Smooth muscle cell of the brain vasculature (primary cell): ENCODE measurements around the gene SPG7.

Source experiments
- DNase-seq: peaks from one replicate; pipeline ENCODE4 v3.0.0-alpha.2; 2012; ENCODE audit warnings: low read depth, low spot score

SPG7 gene

DNA sequence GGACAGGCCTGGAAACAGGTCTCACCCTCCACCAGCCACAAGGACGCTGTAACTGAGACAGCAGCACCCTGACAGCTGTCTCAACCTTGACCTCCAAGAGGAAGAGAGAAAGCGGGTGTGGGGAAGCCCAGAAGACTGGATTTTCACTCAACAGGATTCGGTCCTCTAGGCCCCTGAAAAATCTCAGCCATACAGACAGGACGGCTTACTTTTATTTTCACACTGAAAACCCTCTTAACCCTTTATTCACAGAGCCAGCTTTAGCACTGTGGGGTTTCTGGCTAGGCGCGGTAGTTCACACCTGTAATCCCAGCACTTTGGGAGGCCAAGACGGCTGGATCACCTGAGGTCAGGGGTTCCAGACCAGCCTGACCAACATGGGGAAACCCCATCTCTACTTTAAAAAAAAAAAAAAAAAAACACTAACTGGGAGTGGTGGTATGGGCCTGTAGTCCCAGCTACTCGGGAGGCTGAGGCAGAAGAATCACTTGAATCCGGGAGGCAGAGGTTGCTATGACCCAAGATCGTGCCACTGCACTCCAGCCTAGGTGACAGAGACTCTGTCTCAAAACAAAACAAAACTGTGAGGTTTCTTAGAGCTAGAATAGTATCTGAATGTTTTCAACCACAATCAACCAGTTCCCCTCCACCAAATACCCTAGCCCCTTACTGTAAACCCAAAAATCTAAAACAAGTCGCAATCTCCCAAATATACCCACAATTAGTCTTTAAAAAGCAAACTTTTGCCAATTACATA, 23.1 kb upstream of the SPG7 start:
- DNase-seq = no peak

DNA sequence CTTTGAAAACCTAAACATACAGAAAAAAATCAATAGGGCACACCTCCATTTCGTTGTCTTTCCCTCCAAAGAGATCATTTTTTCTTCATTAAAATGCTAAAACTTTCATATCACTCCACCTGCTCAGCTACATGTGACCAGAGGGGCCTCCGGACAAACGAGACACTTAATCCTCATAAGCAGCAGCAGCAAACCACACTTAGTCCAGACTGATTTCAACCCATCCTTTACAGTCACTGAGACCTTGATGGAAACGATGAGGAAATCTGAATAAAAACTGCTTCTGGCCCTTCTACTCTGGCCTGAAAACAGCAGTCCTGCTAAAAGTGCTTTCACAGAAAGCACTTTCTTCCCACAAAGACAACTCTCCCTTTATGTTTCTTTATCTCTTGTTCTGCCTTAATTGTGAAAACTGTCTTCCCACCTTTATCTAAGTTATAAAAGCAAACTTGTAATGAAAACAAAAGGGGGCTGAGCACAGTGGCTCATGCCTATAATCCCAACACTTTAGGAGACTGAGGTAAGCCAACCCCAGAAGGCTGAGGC, 22.4 kb upstream of the SPG7 start:
- DNase-seq = no peak

DNA sequence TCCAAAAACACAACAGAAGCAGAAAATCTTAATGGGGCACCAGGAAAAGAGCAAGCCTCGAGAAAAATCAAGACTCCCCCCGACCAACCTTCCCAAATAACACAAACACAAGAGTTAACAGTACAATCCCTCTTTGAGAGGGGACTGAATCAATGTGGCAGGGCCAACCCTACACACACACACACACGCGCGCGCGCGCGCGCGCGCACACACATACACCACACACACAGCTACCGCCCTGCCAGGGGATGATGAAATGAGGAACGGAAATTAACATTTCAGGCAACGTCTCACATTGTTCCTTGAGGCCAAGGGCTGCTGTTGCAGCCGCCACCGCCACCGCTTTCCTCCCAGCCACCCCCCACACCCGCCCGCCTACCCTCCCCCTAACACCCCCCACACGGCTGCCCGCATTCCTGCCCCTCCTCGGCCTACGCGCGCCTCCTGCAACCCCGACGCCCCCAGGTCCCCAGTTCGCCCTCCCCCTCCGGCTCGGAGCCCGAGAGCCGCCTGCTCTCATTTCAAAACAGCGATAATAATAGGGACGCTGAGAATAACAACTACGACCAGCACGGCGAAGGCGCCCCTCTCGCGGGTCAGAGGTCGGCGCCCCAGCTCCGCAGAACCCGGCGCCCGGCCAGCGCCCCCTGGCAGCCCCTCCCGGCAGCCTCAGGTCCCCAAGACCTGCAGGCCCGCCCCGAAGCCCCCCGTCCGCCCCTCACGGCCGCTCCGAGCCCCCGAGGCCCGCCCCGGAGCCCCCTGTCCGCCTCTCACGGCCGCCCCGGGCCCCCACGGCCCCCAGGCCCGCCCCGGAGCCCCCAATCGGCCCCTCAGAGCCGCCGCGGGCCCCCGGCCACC, 18.9 kb upstream of the SPG7 start:
- no peak for DNase-seq

DNA sequence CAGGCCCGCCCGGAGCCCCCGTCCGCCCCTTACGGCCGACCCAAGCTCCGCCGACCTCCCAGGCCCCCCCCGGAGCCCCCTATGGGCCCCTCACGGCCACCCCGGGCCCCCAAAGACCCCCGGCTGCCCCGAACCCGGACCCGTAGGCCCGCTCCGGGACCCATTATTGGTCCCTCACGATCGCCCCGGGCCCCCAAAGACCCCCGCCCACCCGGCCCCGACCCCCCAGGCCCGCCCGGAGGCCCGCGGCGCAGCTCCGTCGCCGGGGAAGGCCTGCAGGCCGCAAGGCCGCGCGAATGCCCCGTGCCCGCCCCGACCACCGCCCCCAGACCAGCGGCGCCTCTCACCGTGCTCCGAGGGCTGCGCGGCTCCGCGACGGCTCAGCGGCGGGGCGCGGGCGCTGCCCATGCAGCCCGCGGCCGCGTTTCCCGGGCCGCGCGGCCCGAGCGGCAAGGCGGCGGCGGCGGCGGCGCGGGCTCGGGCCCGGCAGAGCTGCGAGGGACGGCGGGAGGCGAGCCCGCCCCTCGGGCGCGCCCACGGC, 18.2 kb upstream of the SPG7 start:
- DNase-seq = no peak

DNA sequence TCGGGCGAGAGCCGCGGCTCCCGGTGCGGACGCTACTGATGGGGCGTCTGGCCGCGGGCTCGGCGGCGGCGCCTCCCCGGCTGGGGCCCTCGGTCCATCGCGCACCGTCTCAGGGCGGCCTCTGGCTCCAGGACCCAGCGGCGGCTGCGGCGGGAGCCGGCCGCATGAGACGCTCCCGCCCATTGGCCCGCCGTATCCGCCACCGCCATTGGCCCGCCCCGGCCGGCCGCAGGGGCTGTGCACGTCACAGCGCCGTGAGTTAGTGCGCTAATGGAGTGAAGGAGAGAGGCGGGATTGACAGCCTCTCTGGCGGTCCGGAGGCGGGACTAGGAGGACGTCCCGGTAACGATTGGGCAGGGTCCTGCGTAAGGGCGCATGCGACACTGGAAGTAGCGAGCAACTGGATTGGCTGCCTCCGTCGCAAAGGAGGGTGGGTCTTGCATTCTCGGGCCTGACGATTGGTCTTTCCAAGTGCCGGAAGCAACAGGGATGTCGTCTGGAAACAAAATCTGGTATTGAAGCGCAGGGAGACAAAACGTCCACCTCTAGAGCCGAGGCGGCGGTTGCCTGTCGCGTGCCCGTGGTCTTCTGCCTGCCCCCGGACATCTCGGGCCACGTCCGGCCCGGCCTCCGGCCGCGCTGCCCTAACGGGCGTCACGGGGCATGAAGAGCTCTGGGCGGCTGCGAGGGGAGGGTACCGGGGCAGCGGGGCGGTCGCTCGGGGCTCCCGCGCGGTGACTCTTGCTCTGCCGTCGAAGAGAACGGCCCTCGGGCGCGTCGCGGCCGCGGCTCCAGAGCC, 17.6 kb upstream of the SPG7 start, which contains the start of gene ANKRD11:
Gene ANKRD11 (minus strand): TSS at position 123 of the 799 bp plus-strand sequence. CDS start 173,542 bp downstream, outside the sequence.
- DNase-seq = peak; percentile 99

DNA sequence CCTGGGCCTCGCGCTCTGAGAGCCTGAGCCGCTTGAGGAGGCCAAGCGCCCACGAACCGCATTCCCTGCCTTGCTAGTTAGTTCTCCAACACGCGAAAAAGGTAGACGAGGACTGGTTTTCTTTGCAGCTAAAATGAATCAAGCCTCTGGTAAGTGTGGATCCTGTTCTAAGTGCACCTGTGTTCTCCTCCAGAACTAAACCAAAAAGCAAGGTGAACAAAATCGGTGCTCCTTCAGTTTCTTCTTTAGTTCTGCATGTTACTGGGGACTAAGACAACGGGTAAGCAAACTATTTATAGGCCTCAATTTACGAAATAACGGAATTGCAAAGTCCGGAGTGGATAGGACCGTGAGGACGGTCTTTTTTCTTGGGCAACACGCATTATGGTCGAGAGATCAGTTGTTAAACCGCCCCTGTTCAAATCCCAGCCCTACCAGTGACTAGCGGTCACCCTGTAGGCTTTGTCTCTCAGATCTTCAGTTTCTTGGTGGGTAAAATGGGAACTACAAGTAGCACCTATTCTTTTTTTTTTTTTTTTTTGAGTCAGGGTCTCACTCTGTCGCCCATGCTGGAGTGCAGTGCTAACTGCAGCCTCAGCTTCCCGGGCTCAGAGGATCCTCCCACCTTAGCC, 16.8 kb upstream of the SPG7 start:
- DNase-seq = no peak

DNA sequence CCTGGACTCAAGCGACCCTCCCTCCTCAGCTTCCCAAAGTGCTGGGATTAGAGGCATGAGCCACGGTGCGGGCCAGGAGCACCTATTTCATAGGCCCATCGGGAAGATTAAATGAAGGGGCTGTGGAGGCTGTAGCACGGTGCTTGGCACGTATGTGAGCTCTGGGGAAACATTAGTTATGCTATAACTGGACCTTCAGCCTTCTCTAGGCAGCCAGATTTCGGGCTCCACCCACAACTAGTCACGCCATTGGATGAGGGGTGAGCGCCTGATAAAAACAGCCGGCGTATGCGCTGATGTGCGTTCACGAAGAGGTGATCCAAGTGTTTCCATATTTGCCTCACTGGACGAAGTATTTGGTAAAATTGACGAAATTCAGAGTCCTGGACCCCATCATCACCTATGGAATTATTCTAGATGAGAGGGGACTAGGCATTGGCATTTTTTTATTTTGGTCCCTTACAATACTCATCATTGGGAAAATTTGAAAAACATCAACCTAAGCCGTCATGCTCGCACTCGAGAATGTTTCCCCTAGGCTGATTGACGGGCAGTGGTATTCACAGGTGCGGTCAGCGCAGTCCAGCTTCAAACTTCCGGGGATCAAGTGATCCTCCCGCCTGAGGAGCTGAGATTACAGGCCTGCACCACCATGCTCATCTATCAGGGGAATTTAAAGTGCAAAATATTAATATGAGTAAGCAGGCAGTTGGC, 16.1 kb upstream of the SPG7 start:
- no peak for DNase-seq

DNA sequence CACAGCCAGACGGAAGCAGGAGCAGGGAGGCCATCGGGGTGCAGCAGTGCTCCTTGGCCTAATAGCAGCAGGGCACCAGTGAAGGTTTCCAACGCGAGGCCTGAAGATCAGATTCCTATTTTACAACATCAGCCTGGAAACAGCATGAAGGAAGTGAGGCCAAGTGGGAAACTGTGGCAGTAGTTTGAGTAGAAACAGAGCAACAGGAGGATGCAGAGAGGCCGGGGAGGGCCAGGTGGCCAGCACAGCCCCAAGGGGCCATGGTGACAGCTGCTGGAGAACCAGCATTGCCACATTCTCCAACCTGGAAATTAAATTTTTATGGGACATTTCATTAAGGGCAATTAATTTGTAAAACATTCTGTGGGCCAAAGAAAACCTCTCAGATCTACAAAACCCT, 14.4 kb upstream of the SPG7 start:
- no peak for DNase-seq

DNA sequence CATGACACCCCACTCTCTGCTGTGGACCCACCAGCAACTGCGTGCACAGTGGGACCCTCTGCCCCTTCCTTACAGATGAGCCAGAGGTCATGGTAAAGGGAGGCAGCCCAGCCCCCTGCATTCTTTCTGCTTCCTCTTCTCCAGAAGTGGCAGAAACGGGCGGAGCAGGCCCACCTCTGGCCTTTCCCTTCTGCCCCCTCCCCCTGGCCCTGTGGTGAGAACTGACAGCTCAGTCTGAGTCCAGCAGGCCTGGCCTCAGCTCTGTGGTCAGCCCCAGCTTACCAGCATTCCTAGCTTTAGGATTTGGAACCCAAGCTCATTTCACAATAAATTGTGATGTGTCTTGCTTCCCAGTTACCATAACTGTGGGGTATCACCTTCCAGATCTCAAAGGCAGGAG, 13.1 kb upstream of the SPG7 start:
- DNase-seq = no peak

DNA sequence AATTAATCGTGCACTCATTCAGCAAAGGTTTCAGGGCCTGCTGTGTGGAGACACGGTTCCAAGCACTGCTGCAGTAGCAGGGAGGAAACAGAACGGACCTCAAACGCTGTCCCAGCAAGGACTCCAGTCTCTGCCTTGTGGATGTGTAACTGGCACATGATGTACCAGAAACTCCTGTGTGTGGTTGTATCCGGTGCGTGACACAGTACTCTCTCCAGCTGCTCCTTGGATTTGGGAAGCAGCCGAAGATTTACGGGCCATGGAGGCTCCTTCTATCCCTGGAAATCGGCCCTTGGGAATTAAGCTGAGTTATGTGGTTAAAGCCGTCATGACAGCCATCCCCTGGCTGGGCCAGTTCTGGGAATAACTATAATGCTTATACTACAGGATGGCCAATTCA, 9.4 kb upstream of the SPG7 start:
- no peak for DNase-seq

DNA sequence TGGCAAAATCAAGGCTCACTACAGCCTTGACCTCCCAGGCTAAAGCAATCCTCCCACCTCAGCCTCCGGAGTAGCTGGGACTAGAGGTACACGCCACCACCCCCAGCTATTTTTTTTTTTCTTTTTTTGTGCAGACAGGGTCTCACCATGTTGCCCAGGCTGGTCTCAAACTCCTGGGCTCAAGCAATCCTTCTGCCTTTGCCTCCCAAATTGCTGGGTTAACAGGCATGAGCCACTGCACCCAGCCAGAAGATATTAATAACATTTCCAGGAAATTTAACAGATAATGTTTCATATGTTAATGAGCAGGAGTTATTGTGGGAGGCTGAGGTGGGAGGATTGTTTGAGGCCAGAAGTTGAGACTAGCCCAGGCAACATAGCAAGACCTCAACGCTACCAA, 8.4 kb upstream of the SPG7 start:
- DNase-seq = no peak

DNA sequence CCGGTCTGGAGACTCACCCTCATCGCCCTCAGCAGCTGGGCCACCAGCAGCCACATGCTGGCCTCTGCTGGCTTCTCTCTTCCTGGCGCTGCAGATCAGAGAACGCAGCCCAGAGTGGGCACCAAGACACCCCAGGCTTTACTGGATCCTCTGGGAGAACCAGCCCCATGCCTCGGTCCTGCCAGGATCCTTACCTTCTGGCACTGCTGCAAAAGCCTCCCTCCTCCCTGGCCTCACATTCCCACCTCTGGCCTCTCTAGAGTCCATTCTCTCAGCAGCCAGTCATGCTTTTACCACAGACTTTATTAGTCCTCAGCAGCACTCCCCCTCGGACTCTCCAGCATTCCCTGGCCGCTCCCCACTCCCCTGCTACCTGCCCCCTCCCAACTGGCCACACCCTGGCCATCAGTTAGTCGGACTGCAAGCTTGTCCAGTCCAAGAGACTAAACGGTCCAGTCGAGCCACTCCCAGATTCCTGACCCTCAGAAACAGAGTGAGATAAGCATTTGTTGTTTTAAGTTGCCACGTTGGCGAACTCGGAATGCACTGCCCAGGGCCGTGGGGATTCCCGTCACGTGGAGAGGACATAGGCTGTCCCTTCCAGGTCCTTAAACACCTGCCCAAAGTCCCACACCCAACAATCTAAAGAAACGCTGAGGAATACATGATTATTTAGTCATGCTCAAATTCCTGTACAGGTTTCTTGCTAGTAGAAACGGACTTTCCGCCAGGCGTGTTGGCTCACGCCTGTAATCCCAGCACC, 5.9 kb upstream of the SPG7 start:
- no peak for DNase-seq

DNA sequence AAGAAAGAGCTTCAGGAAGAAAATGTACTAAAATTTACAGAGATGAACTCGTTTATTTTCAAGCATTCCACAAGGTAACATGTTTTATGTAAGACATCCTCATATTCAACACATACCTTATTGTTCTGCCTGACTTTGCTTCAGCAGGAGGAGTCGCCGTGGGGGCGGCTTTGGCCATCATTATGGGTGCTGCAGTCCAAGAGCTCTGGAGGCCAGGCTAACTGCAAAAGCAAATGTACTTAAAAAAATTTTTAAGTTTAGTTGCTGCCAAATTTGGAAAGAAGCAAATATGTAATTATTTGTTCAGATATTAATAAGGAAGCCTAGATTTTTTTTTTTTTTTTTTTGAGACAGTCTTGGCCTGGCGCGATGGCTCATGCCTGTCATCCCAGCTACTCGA, 4.1 kb upstream of the SPG7 start:
- no peak for DNase-seq

DNA sequence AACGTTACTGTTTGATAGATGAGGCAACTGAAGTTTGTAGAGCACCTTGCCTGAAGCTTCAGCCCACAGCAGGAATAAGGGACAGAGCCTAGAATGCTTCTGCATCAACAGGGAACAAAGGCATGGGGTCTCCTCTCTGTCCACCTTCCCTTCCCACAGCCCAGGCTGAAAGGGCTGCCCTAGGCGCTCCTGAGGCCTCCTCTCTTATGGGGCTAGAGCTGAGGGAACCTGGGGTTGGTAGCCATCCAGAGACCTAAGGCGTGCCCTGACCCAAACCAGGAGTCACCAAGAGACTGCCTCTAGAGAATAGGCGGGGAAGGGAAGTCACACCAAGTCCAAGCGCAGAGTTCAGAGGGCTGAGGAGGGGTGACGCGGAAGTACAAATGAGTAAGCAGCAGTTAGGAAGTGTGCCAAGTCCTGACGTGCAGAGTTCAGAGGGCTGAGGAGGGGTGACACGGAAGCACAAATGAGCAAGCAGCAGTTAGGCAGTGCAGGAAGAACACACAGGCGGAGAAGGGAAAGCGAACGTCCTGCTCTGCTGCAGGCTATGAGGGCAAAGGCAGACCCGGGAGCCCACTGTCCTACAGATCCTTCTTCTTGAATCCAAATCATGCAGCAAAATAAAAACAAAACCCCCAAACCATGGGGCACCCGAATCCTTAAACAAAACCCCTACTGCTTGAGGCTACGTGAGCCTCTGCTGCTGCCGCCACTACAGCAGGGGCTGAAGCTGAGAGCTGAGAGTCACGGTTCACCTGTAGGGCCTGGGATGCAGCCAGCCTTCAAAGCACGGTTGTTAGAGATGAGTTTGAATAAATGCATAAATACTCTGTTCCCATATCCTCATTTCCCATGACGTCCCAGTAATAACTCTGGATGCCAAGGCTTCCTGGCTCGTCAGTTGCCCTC, 2.7 kb upstream of the SPG7 start:
- DNase-seq = peak; percentile 47

DNA sequence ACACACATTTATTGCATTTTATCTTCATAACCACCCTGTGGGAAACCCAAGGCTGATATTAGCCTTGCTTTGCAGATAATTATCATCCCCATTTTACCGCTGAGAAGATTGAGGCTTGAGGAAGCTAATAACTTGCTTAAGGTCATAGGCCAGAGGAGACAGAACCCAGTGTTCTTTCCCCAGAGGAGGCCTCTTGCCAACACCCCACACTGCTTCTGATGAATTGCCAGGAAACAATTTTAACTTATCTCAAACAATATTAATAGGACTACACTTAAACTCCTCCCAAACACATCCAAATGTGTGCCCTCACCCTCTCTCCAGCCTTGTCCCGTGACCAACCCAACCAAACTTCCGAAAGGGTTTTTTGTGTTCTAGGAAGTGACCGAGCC, 2.1 kb upstream of the SPG7 start:
- DNase-seq = no peak

DNA sequence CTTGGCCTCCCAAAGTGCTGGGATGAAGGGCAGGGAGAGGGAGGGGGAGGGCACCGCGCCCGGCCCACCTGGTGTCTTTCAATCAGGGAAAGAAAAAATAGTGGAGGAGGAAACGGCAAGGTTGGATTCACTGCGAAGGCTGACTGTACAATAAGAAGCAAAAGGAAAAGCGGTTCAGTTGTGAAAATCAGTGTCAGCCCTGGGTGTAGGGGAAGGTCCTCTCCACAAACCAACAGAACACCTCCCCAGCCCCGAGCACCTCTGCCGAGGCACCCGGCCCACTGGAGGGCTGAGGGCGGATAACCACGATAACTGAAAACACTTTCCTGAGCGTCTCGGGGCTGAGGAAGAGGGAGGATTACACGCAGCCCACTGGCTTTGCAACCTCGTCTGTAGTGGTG, 1.4 kb upstream of the SPG7 start:
- DNase-seq = no peak

DNA sequence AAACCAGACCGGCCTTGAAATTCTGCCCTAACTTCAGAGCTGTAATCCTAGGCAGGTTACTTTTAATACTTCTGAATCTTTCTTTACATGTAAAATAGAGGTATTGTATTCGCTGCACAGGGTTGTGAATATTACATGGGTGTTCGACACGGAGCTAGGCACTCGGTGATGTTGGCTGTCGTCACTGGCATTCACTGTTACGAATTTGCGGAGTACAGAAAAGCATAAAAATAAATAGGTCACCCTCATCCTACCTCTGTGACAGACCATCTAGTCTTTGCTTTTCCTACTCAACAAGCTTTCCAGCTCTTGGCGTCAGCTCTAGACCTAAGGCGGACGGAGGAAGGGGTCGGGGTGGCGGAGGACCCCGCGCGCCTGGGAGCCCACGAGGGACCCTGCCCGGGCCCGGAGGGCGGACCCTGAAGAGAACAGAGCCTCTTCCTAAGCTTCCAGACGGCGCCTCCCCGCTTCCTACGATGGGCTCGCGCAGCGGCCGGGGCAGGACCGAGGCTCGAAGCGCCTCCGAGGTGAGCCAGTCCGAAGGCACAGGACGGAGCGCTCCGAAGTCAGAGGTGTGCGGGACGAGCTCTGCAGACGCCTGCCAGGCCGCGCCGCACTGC, 879 bp upstream of the SPG7 start:
- no peak for DNase-seq

DNA sequence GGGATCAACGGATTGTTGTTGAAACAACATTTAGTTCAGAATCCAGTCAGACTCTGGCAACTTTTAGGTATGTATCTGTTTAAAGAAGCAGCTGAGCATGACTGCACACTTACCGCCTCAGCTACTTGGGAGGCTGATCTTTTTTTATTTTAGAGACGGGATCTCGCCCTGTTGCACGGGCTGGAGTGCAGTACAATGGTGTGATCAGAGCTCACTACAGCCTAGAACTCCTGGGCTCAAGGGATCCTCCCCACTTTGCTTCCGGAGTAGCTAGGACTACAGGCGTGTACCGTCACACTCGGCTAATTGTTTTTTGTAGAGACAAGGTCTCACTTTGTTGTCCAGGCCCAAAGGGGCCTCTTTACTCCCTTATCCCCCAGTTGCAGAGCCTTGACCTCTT, 2.3 kb downstream of the SPG7 start:
- no peak for DNase-seq
